PC-9 (cell line): Measurements from ENCODE around the gene CLCF1.

Source experiments
- EZH2 ChIP-seq: fragments of 200-600 bp; sonication (generic); IDR thresholded peaks from 2 replicates; pipeline ENCODE4 v1.8.0; 2017; ENCODE audit warnings: antibody characterized with exemption, low read depth
- TF ChIP-seq, protein P1 (sequence below): fragments of 200-600 bp; sonication (generic); conservative IDR thresholded peaks from 2 replicates; pipeline ENCODE4 v1.6.1; 2017; ENCODE audit warnings: mixed run types, antibody characterized with exemption, mild to moderate bottlenecking, moderate library complexity

DNA sequence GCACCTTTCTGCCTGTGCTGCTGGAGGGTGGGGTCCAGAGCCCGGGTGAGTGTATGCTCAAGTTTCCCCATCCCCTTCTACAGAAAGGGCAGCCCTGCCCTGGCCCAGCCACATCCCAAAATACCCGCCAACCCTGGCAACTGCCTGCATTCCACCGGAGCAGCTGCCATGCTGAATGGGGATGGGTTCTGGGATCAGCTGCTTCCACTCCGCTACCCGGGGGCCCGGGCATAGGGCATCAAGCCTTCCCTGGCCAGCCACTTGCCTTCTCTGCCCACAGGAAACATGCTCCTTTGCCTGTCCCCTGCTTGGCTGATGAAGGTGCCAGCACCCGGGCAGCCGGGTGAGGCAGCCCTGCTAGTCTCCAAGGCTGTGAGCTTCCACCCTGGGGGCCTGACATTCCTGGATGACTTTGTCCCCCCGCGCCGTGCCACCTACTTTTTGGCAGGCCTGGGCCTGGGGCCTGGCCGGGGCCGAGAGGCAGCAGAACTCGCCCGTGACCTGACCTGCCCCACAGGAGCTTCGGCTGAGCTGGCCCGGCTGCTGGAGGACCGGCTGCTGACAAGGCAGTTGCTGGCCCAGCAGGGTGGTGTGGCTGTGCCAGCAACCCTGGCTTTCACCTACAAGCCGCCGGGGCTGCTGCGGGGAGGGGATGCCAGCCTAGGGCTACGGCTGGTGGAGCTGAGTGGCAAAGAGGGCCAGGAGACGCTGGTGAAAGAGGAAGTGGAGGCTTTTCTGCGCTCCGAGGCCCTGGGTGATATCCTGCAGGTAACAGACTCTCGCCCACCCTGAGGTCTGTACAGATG, 45.3 kb upstream of the CLCF1 start:
- TF ChIP-seq EZH2, result no peak
- TF ChIP-seq, protein P1, sequence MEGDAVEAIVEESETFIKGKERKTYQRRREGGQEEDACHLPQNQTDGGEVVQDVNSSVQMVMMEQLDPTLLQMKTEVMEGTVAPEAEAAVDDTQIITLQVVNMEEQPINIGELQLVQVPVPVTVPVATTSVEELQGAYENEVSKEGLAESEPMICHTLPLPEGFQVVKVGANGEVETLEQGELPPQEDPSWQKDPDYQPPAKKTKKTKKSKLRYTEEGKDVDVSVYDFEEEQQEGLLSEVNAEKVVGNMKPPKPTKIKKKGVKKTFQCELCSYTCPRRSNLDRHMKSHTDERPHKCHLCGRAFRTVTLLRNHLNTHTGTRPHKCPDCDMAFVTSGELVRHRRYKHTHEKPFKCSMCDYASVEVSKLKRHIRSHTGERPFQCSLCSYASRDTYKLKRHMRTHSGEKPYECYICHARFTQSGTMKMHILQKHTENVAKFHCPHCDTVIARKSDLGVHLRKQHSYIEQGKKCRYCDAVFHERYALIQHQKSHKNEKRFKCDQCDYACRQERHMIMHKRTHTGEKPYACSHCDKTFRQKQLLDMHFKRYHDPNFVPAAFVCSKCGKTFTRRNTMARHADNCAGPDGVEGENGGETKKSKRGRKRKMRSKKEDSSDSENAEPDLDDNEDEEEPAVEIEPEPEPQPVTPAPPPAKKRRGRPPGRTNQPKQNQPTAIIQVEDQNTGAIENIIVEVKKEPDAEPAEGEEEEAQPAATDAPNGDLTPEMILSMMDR, result no peak
